BJ (cell line): ENCODE measurements around the gene SPRED2. TPM values are rescaled to one million over a fixed set of nuclear protein-coding genes. Genes with fewer than 3 reads are reported as not detected.
A peak's percentile ranks its signal among the peaks of the same experiment; 100 is the strongest.

Experiments used
- CTCF ChIA-PET: fragments of 350-600 bp; formaldehyde crosslinking; extraction: SDS; loops from one replicate; lab custom pipeline; 2021; ENCODE audit warnings: antibody characterized with exemption, inconsistent platforms; lab: Yijun Ruan, JAX
- POLR2A ChIA-PET: fragments of 300-600 bp; sonication (Branson Sonifier 250); formaldehyde crosslinking; extraction: SDS; loops from one replicate; lab custom pipeline; 2021; ENCODE audit warnings: antibody characterized with exemption; lab: Charles Lee
- DNase-seq: peaks from one replicate; pipeline ENCODE4 v3.0.0-alpha.2; 2011; ENCODE audit warnings: low read depth
- H3K27me3 ChIP-seq: 2 replicates; pipeline ENCODE4 v1.6.0; 2011; ENCODE audit warnings: low read length; ENCODE audit not compliant: control insufficient read depth, insufficient read depth
- H3K36me3 ChIP-seq: 2 replicates; pipeline ENCODE4 v1.5.1; 2011; ENCODE audit warnings: low read length; ENCODE audit not compliant: control insufficient read depth, insufficient read depth
- H3K4me3 ChIP-seq: 2 replicates; pipeline ENCODE4 v1.5.1; 2011; ENCODE audit warnings: low read depth, mild to moderate bottlenecking, control low read depth, low read length
- CTCF ChIP-seq: IDR thresholded peaks from 2 replicates; pipeline ENCODE4 v1.5.1; 2011; ENCODE audit warnings: low read depth, mild to moderate bottlenecking, control low read depth, inconsistent platforms, low read length, moderate library complexity; ENCODE audit not compliant: insufficient read depth
- polyA plus RNA-seq: library from polyadenylated mRNA; depleted of rRNA; stranded (reverse); fragments of >200 nt; gene quantifications from 2 replicates; pipeline ENCODE4 v1.2.3, GENCODE V29; 2011

The SPRED2 gene
- polyA plus RNA-seq, 1 experiment = 13.1 TPM

- TF ChIP-seq CTCF = no peak
- no peaks in the 10 kb centered on the region for H3K27me3 ChIP-seq
- ChIA-PET POLR2A (no interaction called here), CTCF (interaction anchor here (1.1 to 1.5 kb wide), 2 partner anchors 11 to 27 kb away, joined by 3 read pairs; no protein-coding TSS in a partner anchor)
- DNase-seq = peak; percentile 67
- H3K36me3 ChIP-seq = no peaks in the 10 kb centered on the region
- H3K4me3 ChIP-seq = no peak overlapping the region
Measured at GRCh38 chr2:65377556-65378192, 54.7 kb downstream of the SPRED2 start.

- ChIA-PET POLR2A (no interaction called here), CTCF (interaction anchor here (1.0 kb wide), 1 partner anchor 111 kb away, joined by 3 read pairs; no protein-coding TSS in a partner anchor)
- H3K4me3 ChIP-seq = no peak overlapping the region
- no peaks in the 10 kb centered on the region for H3K27me3 ChIP-seq
- no peak for DNase-seq
- H3K36me3 ChIP-seq = no peaks in the 10 kb centered on the region
- no peak for TF ChIP-seq CTCF
Measured at GRCh38 chr2:65375723-65376122, 56.7 kb downstream of the SPRED2 start.

- CTCF ChIA-PET = no interaction called here
- no peaks in the 10 kb centered on the region for H3K36me3 ChIP-seq
- no peak for DNase-seq
- H3K4me3 ChIP-seq = no peak overlapping the region
- TF ChIP-seq CTCF = no peak
- POLR2A ChIA-PET = no interaction called here
- H3K27me3 ChIP-seq = no peaks in the 10 kb centered on the region
Measured at GRCh38 chr2:65374999-65375398, 57.4 kb downstream of the SPRED2 start.

- ChIA-PET POLR2A (no interaction called here), CTCF (interaction anchor here (1.7 kb wide), 1 partner anchor 11 kb away, joined by 3 read pairs; no protein-coding TSS in a partner anchor)
- no peak for DNase-seq
Measured at GRCh38 chr2:65374575-65374974, 57.8 kb downstream of the SPRED2 start.

More at GRCh38 chr2:65374575-65374974, 57.8 kb downstream of the SPRED2 start:
- Histone ChIP-seq H3K27me3 (no peaks in the 10 kb centered on the region), H3K36me3 (no peaks in the 10 kb centered on the region), H3K4me3 (no peak overlapping the region)
- no peak for TF ChIP-seq CTCF
